H1 (cell line): ENCODE measurements around the gene EFNA3. TPM values are rescaled to one million over a fixed set of nuclear protein-coding genes. Genes with fewer than 3 reads are reported as not detected.

Experiments
- CTCF ChIA-PET: fragments of 300-600 bp; sonication (Branson Sonifier 250); formaldehyde crosslinking; loops from one replicate; lab custom pipeline; 2021; ENCODE audit not compliant: partially characterized antibody; lab: Charles Lee
- POLR2A ChIA-PET: fragments of 300-600 bp; sonication (Branson Sonifier 250); formaldehyde crosslinking; loops from one replicate; lab custom pipeline; 2021; ENCODE audit warnings: inconsistent platforms; ENCODE audit not compliant: partially characterized antibody; lab: Charles Lee
- DNase-seq, 2 experiments: peaks; one replicate each; pipeline versions ENCODE4 v3.0.0 to v3.0.0-alpha.2; 2010 to 2022; ENCODE audit warnings: low spot score in 2 of 2, low read depth in 1 of 2, mixed read lengths in 1 of 2
- FAIRE-seq: peaks from 2 replicates; lab custom pipeline; 2011; peaks lifted over from hg19 to GRCh38; lab: Jason Lieb, UNC
- H2AFZ ChIP-seq: 2 replicates; pipeline ENCODE4 v1.8.1; 2012; ENCODE audit warnings: low read length, inconsistent platforms
- H2AK5ac ChIP-seq: 2 replicates; pipeline ENCODE4 v1.6.1; 2013; ENCODE audit warnings: low read depth, low read length
- H2BK120ac ChIP-seq: replicated peaks from 2 replicates; pipeline ENCODE3; 2013; ENCODE audit warnings: low read depth, low read length, inconsistent platforms
- H2BK12ac ChIP-seq: 2 replicates; pipeline ENCODE4 v1.6.1; 2013; ENCODE audit warnings: low read depth, low read length
- H2BK15ac ChIP-seq: 2 replicates; pipeline ENCODE4 v1.6.1; 2013; ENCODE audit warnings: low read length
- H2BK20ac ChIP-seq: 2 replicates; pipeline ENCODE4 v1.6.1; 2013; ENCODE audit warnings: low read length
- H2BK5ac ChIP-seq: 2 replicates; pipeline ENCODE4 v1.6.1; 2013; ENCODE audit warnings: low read depth, low read length
- H3K14ac ChIP-seq: 2 replicates; pipeline ENCODE4 v1.6.1; 2013; ENCODE audit warnings: inconsistent platforms; ENCODE audit not compliant: insufficient read length
- H3K18ac ChIP-seq: 2 replicates; pipeline ENCODE4 v1.6.1; 2013; ENCODE audit warnings: low read length; ENCODE audit errors: extremely low read depth
- H3K23ac ChIP-seq: 2 replicates; pipeline ENCODE4 v1.6.1; 2013; ENCODE audit warnings: inconsistent platforms; ENCODE audit not compliant: insufficient read length
- H3K23me2 ChIP-seq: 2 replicates; pipeline ENCODE4 v1.6.1; 2013; ENCODE audit warnings: low read depth, low read length
- H3K27ac ChIP-seq: 2 replicates; pipeline ENCODE4 v1.6.1; 2011; ENCODE audit warnings: low read depth, low read length, inconsistent platforms
- H3K27me3 ChIP-seq, 4 experiments: replicated peaks in 1 of 4; 1 replicate in 1 of 4; 2 replicates in 3 of 4; pipeline versions ENCODE4 v1.6.1 to v1.8.1; 2011 to 2013; ENCODE audit warnings: low read length in 3 of 4, mild to moderate bottlenecking in 3 of 4, inconsistent platforms in 2 of 4, mixed read lengths in 2 of 4, moderate library complexity in 1 of 4; ENCODE audit not compliant: control insufficient read depth in 3 of 4, insufficient read depth in 3 of 4; ENCODE audit errors: extremely low read depth in 1 of 4
- H3K36me3 ChIP-seq, 4 experiments: 2 replicates each; pipeline versions ENCODE4 v1.6.1 to v1.8.1; 2011 to 2013; ENCODE audit warnings: mild to moderate bottlenecking in 4 of 4, low read length in 3 of 4, moderate library complexity in 2 of 4, control low read depth in 1 of 4, inconsistent platforms in 1 of 4; ENCODE audit not compliant: insufficient read depth in 4 of 4, control insufficient read depth in 2 of 4
- H3K4ac ChIP-seq: replicated peaks from 2 replicates; pipeline ENCODE3; 2013; ENCODE audit warnings: low read length, low read depth, mixed read lengths, inconsistent platforms; ENCODE audit not compliant: insufficient read length
- H3K4me1 ChIP-seq, 4 experiments: replicated peaks in 1 of 4; 1 replicate in 1 of 4; 2 replicates in 3 of 4; pipeline versions ENCODE4 v1.6.1 to v1.8.1; 2011 to 2013; ENCODE audit warnings: low read length in 3 of 4, inconsistent platforms in 2 of 4, mixed read lengths in 1 of 4; ENCODE audit not compliant: insufficient read depth in 4 of 4, control insufficient read depth in 3 of 4
- H3K4me2 ChIP-seq, 2 experiments: 2 replicates each; pipeline versions ENCODE4 v1.6.1 to v1.8.1; 2011 to 2013; ENCODE audit warnings: low read depth in 2 of 2, low read length in 2 of 2, control low read depth in 1 of 2, inconsistent platforms in 1 of 2, mild to moderate bottlenecking in 1 of 2; ENCODE audit not compliant: insufficient read depth in 1 of 2
- H3K4me3 ChIP-seq, 4 experiments: fragments of 200-600, 300-600 bp in 1 of 4; sonication (generic), shearing (Covaris generic), sonication (Bioruptor Twin) in 1 of 4; 2 replicates each; pipeline versions ENCODE4 v1.5.1 to v1.8.1; 2011 to 2016; ENCODE audit warnings: low read length in 4 of 4, low read depth in 3 of 4, control low read depth in 2 of 4, inconsistent platforms in 2 of 4, mild to moderate bottlenecking in 2 of 4, mixed read lengths in 1 of 4, moderate library complexity in 1 of 4; ENCODE audit not compliant: insufficient read depth in 2 of 4; ENCODE audit errors: extremely low read depth in 1 of 4
- H3K56ac ChIP-seq: replicated peaks from 2 replicates; pipeline ENCODE3; 2013; ENCODE audit warnings: low read depth, mild to moderate bottlenecking, mixed read lengths, low read length, inconsistent platforms; ENCODE audit not compliant: insufficient read length
- H3K79me1 ChIP-seq: 2 replicates; pipeline ENCODE4 v1.6.1; 2013; ENCODE audit warnings: low read depth, low read length, control low read depth
- H3K79me2 ChIP-seq, 2 experiments: 2 replicates each; pipeline versions ENCODE4 v1.6.1 to v1.8.1; 2012 to 2013; ENCODE audit warnings: low read length in 2 of 2, mild to moderate bottlenecking in 2 of 2, inconsistent platforms in 1 of 2; ENCODE audit not compliant: insufficient read depth in 2 of 2, control insufficient read depth in 1 of 2
- H3K9ac ChIP-seq, 4 experiments: replicated peaks in 1 of 4; 1 replicate in 1 of 4; 2 replicates in 3 of 4; pipeline versions ENCODE4 v1.6.1 to v1.8.1; 2011 to 2013; ENCODE audit warnings: low read depth in 3 of 4, low read length in 3 of 4, control low read depth in 2 of 4, mild to moderate bottlenecking in 2 of 4, moderate library complexity in 2 of 4, inconsistent platforms in 1 of 4; ENCODE audit errors: extremely low read depth in 1 of 4
- H3K9me3 ChIP-seq, 2 experiments: 2 replicates each; pipeline versions ENCODE4 v1.6.1 to v1.8.1; 2012 to 2013; ENCODE audit warnings: mild to moderate bottlenecking in 2 of 2, moderate library complexity in 2 of 2, control low read depth in 1 of 2, inconsistent platforms in 1 of 2, low read depth in 1 of 2, low read length in 1 of 2, mixed read lengths in 1 of 2; ENCODE audit not compliant: insufficient read depth in 2 of 2
- H4K20me1 ChIP-seq, 2 experiments: replicated peaks in 1 of 2; 2 replicates each; pipeline versions ENCODE3 to v1.8.1; 2011 to 2013; ENCODE audit warnings: inconsistent platforms in 2 of 2, low read length in 2 of 2, mild to moderate bottlenecking in 1 of 2; ENCODE audit not compliant: insufficient read depth in 2 of 2, control insufficient read depth in 1 of 2
- H4K5ac ChIP-seq: 2 replicates; pipeline ENCODE4 v1.6.1; 2013; ENCODE audit warnings: low read length, low read depth, mixed read lengths, inconsistent platforms; ENCODE audit not compliant: insufficient read length
- H4K8ac ChIP-seq: 2 replicates; pipeline ENCODE4 v1.8.0; 2013; ENCODE audit warnings: mild to moderate bottlenecking, moderate library complexity, low read length, inconsistent platforms; ENCODE audit not compliant: insufficient read depth; ENCODE audit errors: extremely low read depth
- H4K91ac ChIP-seq: replicated peaks from 2 replicates; pipeline ENCODE3; 2013; ENCODE audit warnings: low read length, mixed read lengths, inconsistent platforms; ENCODE audit not compliant: insufficient read length
- CTBP2 ChIP-seq: IDR thresholded peaks from 2 replicates; pipeline ENCODE4 v1.7.0; 2011; ENCODE audit warnings: borderline replicate concordance, mild to moderate bottlenecking, moderate library complexity, mixed read lengths, low read length; ENCODE audit not compliant: insufficient read depth, insufficient read length
- EZH2 ChIP-seq: fragments of 200-600 bp; sonication (generic); IDR thresholded peaks from 2 replicates; pipeline ENCODE4 v1.7.1; 2012; ENCODE audit warnings: low read depth, mild to moderate bottlenecking, moderate library complexity, low read length, inconsistent platforms; ENCODE audit not compliant: severe bottlenecking
- NRF1 ChIP-seq: IDR thresholded peaks from 2 replicates; pipeline ENCODE4 v1.6.1; 2011; ENCODE audit warnings: mild to moderate bottlenecking, low read depth, low read length, improper control_type of control experiment
- RBBP5 ChIP-seq: IDR thresholded peaks from 2 replicates; pipeline ENCODE4 v1.7.1; 2012; ENCODE audit warnings: low read depth, mild to moderate bottlenecking, inconsistent platforms, low read length, moderate library complexity, borderline replicate concordance
- RNF2 ChIP-seq: fragments of 200-900, 300-1000 bp; sonication (generic); IDR thresholded peaks from 2 replicates; pipeline ENCODE4 v1.7.1; 2016; ENCODE audit warnings: borderline replicate concordance, low read depth, mild to moderate bottlenecking, antibody characterized with exemption, low read length; ENCODE audit not compliant: poor library complexity, severe bottlenecking; ENCODE audit errors: missing control alignments
- YY1 ChIP-seq: IDR thresholded peaks from 2 replicates; pipeline ENCODE4 v1.6.1; 2011; ENCODE audit warnings: low read depth, mild to moderate bottlenecking, low read length
- WGBS, 2 experiments: shearing (Covaris generic) in 1 of 2; methylation state at CpG; one replicate each; pipeline versions ENCODE4 v1.1.6 to v1.1.7; 2013 to 2015; ENCODE audit warnings: low lambda C conversion rate in 2 of 2, mixed read lengths in 2 of 2, inconsistent platforms in 1 of 2, low coverage in 1 of 2, missing lambda C conversion rate in 1 of 2; ENCODE audit not compliant: insufficient replicate concordance in 2 of 2, insufficient coverage in 1 of 2, insufficient read length in 1 of 2; ENCODE audit errors: extremely low coverage in 1 of 2, missing lambda C conversion rate in 1 of 2; 5-methylcytosine and 5-hydroxymethylcytosine counted together
- long read RNA-seq, 2 experiments: library from RNA in 1 of 2; library from capped mRNA in 1 of 2; stranded (forward); transcript quantifications; one replicate each; pipeline ENCODE4 v2.0.0, GENCODE V29; 2021; ENCODE audit warnings: inconsistent platforms in 1 of 2
- polyA minus RNA-seq, 3 experiments: library from RNA; depleted of rRNA, polyadenylated mRNA; stranded (reverse); fragments of >200 nt; gene quantifications; 1 replicate in 2 of 3; 2 replicates in 1 of 3; pipeline ENCODE4 v1.2.3, GENCODE V29; 2011
- polyA plus RNA-seq, 7 experiments: library from polyadenylated mRNA; depleted of rRNA in 3 of 7; stranded (reverse) in 5 of 7; unstranded in 2 of 7; fragments of >200 nt in 5 of 7; fragments of 200-250 nt in 2 of 7; gene quantifications; 1 replicate in 5 of 7; 2 replicates in 1 of 7; 4 replicates in 1 of 7; pipeline versions ENCODE4 v1.2.1 to v1.2.3, GENCODE V29; 2011 to 2013; ENCODE audit warnings: missing spikeins in 2 of 7, mixed read lengths in 2 of 7
- total RNA-seq: library from RNA; stranded (reverse); fragmentation: NEBNext Ultra II Directional; extraction: Animal tissue kit (Norgen Biotek cat#: 25700); gene quantifications from 2 replicates; pipeline ENCODE4 v1.2.1, GENCODE V29; 2021

EFNA3 gene, protein sequence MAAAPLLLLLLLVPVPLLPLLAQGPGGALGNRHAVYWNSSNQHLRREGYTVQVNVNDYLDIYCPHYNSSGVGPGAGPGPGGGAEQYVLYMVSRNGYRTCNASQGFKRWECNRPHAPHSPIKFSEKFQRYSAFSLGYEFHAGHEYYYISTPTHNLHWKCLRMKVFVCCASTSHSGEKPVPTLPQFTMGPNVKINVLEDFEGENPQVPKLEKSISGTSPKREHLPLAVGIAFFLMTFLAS
- total RNA-seq (10.8 and 11.6 TPM in 2 replicates), polyA plus RNA-seq (2011; rRNA removed) (13.8 and 18.7 TPM in 2 replicates), polyA minus RNA-seq (2011; rRNA and poly(A)+ RNA removed) (5.2 and 7.7 TPM in 2 replicates)
- 9.6 TPM for polyA plus RNA-seq (2011; cell fraction: cytosol; rRNA removed)
- 14.5 TPM for polyA plus RNA-seq (2011; cell fraction: nucleus; rRNA removed)
- polyA plus RNA-seq (2012, experiment 1 of 2) = 7.9 to 16.6 TPM (median 13.5 TPM) in 4 replicates
- polyA plus RNA-seq (2012, experiment 2 of 2) = 13.4 TPM
- polyA plus RNA-seq (2013, experiment 1 of 2) = 11.6 TPM
- polyA plus RNA-seq (2013, experiment 2 of 2) = 10.9 TPM
- polyA minus RNA-seq (2011; cell fraction: cytosol; rRNA and poly(A)+ RNA removed) = 2.1 TPM
- polyA minus RNA-seq (2011; cell fraction: nucleus; rRNA and poly(A)+ RNA removed) = 5.4 TPM
- long read RNA-seq, experiment 1, partial matches to known transcripts = 7 of 14 reads
- long read RNA-seq, experiment 1, other reads (novel, unspliced or antisense) = 1 of 14 reads
- long read RNA-seq, experiment 2, partial matches to known transcripts = 0 of 2 reads
- long read RNA-seq, experiment 2, other reads (novel, unspliced or antisense) = 0 of 2 reads

- Histone ChIP-seq H2BK20ac (peak within 1 kb of the TSS; percentile 55; the same call in 1 of the 2 replicates), H4K91ac (peak within 1 kb of the TSS; percentile 67), H3K23ac (no peak within 1 kb of the TSS), H3K18ac (peak within 1 kb of the TSS; percentile 71), H4K8ac (no peak within 1 kb of the TSS; the same call in 1 of the 2 replicates), H2BK120ac (no peak within 1 kb of the TSS), H2AFZ (no peak within 1 kb of the TSS), H3K14ac (no peak within 1 kb of the TSS), H3K27me3 (peaks cover 45 to 59% (median 56%) of the 10 kb centered on the region in 4 experiments), H3K4me3 (peak within 1 kb of the TSS; percentile 57 to 77 (median 64)), H3K79me1 (no peaks in the 10 kb centered on the region), H3K36me3 (no peaks in the 10 kb centered on the region), H3K4ac (no peak within 1 kb of the TSS), H2AK5ac (peak within 1 kb of the TSS; percentile 48; the same call in 1 of the 2 replicates), H3K27ac (no peak within 1 kb of the TSS), H3K4me2 (peak within 1 kb of the TSS; percentile 93 to 95), H3K79me2 (no peaks in the 10 kb centered on the region), H2BK12ac (peak within 1 kb of the TSS; percentile 75; the same call in 1 of the 2 replicates), H4K20me1 (peaks cover 0 to 10% of the 10 kb centered on the region in 2 experiments), H2BK5ac (no peak within 1 kb of the TSS), H3K4me1 (peaks cover 0 to 34% (median 16%) of the 10 kb centered on the region in 4 experiments; a peak in 6 of 7 replicates), H4K5ac (no peak within 1 kb of the TSS), H3K9ac (no peak within 1 kb of the TSS), H3K23me2 (peaks cover 16% of the 10 kb centered on the region; the same call in 1 of the 2 replicates), H3K56ac (no peak within 1 kb of the TSS), H2BK15ac (peak within 1 kb of the TSS; percentile 46; the same call in 1 of the 2 replicates), H3K9me3 (no peaks in the 10 kb centered on the region)
- ChIA-PET CTCF (interaction anchor here (0.5 to 33.9 kb wide), 6 partner anchors 8 to 170 kb away, joined by 3 to 907 read pairs (median 6); partner anchors contain the start of genes ADAM15 and EFNA4), POLR2A (interaction anchor here (0.8 to 2.6 kb wide), 5 partner anchors 9 to 105 kb away, joined by 3 to 18 read pairs (median 7); partner anchors contain the start of gene EFNA4)
- FAIRE-seq (no peak), DNase-seq (peak in 1 of 2 experiments; percentile 91)
- 6% methylated on average over 14 of the region's 59 CpGs; no CpG with 5 or more reads in 1 of the 2 experiments for WGBS, 2 experiments
- TF ChIP-seq NRF1 (no peak), YY1 (0 out of 2 replicates have a peak, but pooled peaks have one; percentile 5), RBBP5 (no peak), RNF2 (no peak), CTBP2 (no peak), EZH2 (no peak)
Measured at GRCh38 chr1:155078469-155079209, at the start of gene EFNA3. TSS of gene EFNA3 (plus strand) at chr1:155078837. CDS start at chr1:155078942, 105 bp downstream.
